GM23338 (cell line): ENCODE results near the gene THTPA. TPM values are rescaled to one million over a fixed set of nuclear protein-coding genes. Genes with fewer than 3 reads are reported as not detected.

ENCODE experiments used
- ATAC-seq: fragments of 200-7000 bp; cut with Tn5 transposase; 3 replicates; pipeline ENCODE4 v1.9.1; 2020
- DNase-seq: peaks from one replicate; pipeline ENCODE4 v3.0.0-alpha.2; 2015; ENCODE audit warnings: low spot score
- H2AFZ ChIP-seq: fragments of 200-600 bp; sonication (generic); 2 replicates; pipeline ENCODE4 v1.8.0; 2016; ENCODE audit warnings: antibody characterized with exemption, mild to moderate bottlenecking, moderate library complexity
- H3F3A ChIP-seq: fragments of 200-600 bp; sonication (generic); replicated peaks from 2 replicates; pipeline ENCODE4 v1.8.0; 2017; ENCODE audit warnings: antibody characterized with exemption, mixed run types, low read depth
- H3K27ac ChIP-seq: fragments of 200-600 bp; sonication (generic); 2 replicates; pipeline ENCODE4 v1.6.1; 2016; ENCODE audit warnings: low read depth
- H3K27me3 ChIP-seq: fragments of 200-600 bp; sonication (generic); 2 replicates; pipeline ENCODE4 v1.8.0; 2016; ENCODE audit warnings: mild to moderate bottlenecking, mixed run types, moderate library complexity; ENCODE audit not compliant: insufficient read depth
- H3K36me3 ChIP-seq: fragments of 200-600 bp; sonication (generic); 2 replicates; pipeline ENCODE4 v1.8.0; 2016; ENCODE audit warnings: mild to moderate bottlenecking; ENCODE audit not compliant: insufficient read depth
- H3K4me1 ChIP-seq: fragments of 200-600 bp; sonication (generic); 2 replicates; pipeline ENCODE4 v1.8.0; 2016; ENCODE audit warnings: mild to moderate bottlenecking, moderate library complexity; ENCODE audit not compliant: insufficient read depth
- H3K4me2 ChIP-seq: fragments of 200-600 bp; sonication (generic); 2 replicates; pipeline ENCODE4 v1.7.1; 2017; ENCODE audit warnings: mixed run types
- H3K4me3 ChIP-seq: fragments of 200-600 bp; sonication (generic); 2 replicates; pipeline ENCODE4 v1.6.1; 2016; ENCODE audit warnings: mixed run types
- H3K79me2 ChIP-seq: fragments of 200-600 bp; sonication (generic); replicated peaks from 2 replicates; pipeline ENCODE4 v1.8.0; 2017; ENCODE audit warnings: mild to moderate bottlenecking; ENCODE audit not compliant: insufficient read depth
- H3K9me2 ChIP-seq: fragments of 200-600 bp; sonication (generic); 2 replicates; pipeline ENCODE4 v1.8.0; 2017; ENCODE audit not compliant: insufficient read depth
- H4K20me1 ChIP-seq: fragments of 200-600 bp; sonication (generic); replicated peaks from 2 replicates; pipeline ENCODE4 v1.8.0; 2017; ENCODE audit warnings: mild to moderate bottlenecking; ENCODE audit not compliant: insufficient read depth
- H3K27ac Mint-ChIP-seq: 2 replicates; pipeline ENCODE4 v1.8.0; 2020; ENCODE audit warnings: inconsistent platforms, mild to moderate bottlenecking, moderate library complexity, mixed read lengths
- H3K27me3 Mint-ChIP-seq: 3 replicates; pipeline ENCODE4 v1.8.0; 2022; ENCODE audit warnings: low read depth, mild to moderate bottlenecking, moderate library complexity, mixed read lengths, inconsistent platforms; ENCODE audit not compliant: insufficient read depth, poor library complexity
- H3K36me3 Mint-ChIP-seq: 3 replicates; pipeline ENCODE4 v1.8.0; 2021; ENCODE audit warnings: low read depth, mild to moderate bottlenecking, inconsistent platforms, moderate library complexity, mixed read lengths
- H3K4me1 Mint-ChIP-seq: 3 replicates; pipeline ENCODE4 v1.8.0; 2020; ENCODE audit warnings: mild to moderate bottlenecking, inconsistent platforms, mixed read lengths
- H3K4me3 Mint-ChIP-seq: 3 replicates; pipeline ENCODE4 v1.8.0; 2021; ENCODE audit warnings: moderate library complexity, mild to moderate bottlenecking, inconsistent platforms, mixed read lengths
- H3K9me3 Mint-ChIP-seq: 3 replicates; pipeline ENCODE4 v1.8.0; 2020; ENCODE audit warnings: moderate library complexity, mild to moderate bottlenecking, inconsistent platforms, mixed read lengths
- CREB1 ChIP-seq: fragments of 250-450 bp; sonication (Bioruptor Pico); IDR thresholded peaks from 2 replicates; pipeline ENCODE4 v1.5.0; 2020; ENCODE audit warnings: low read depth, mild to moderate bottlenecking, moderate library complexity
- polyA plus RNA-seq: library from polyadenylated mRNA; unstranded; fragments of >200 nt; fragmentation: Nextera tagmentation; extraction: Ambion mirVana; gene quantifications from 2 replicates; pipeline ENCODE4 v1.2.1, GENCODE V29; 2016
- total RNA-seq: library from RNA; depleted of rRNA; stranded (reverse); fragments of >200 nt; shearing (Covaris generic); gene quantifications from 2 replicates; pipeline ENCODE4 v1.2.3, GENCODE V29; 2014
- TF ChIP-seq, protein P1 (sequence below): fragments of 250-450 bp; sonication (Bioruptor Pico); IDR thresholded peaks from 2 replicates; pipeline ENCODE4 v1.5.0; 2020; ENCODE audit warnings: mild to moderate bottlenecking, moderate library complexity
- TF ChIP-seq, protein P2 (sequence below): IDR thresholded peaks from one replicate; pipeline ENCODE4 v1.6.1; 2018; ENCODE audit warnings: antibody characterized with exemption; ENCODE audit not compliant: unreplicated experiment

THTPA gene
- total and polyA plus RNA-seq, 2 experiments from 2014 or later = 8.6 to 21.3 TPM

- TF ChIP-seq, protein P1, sequence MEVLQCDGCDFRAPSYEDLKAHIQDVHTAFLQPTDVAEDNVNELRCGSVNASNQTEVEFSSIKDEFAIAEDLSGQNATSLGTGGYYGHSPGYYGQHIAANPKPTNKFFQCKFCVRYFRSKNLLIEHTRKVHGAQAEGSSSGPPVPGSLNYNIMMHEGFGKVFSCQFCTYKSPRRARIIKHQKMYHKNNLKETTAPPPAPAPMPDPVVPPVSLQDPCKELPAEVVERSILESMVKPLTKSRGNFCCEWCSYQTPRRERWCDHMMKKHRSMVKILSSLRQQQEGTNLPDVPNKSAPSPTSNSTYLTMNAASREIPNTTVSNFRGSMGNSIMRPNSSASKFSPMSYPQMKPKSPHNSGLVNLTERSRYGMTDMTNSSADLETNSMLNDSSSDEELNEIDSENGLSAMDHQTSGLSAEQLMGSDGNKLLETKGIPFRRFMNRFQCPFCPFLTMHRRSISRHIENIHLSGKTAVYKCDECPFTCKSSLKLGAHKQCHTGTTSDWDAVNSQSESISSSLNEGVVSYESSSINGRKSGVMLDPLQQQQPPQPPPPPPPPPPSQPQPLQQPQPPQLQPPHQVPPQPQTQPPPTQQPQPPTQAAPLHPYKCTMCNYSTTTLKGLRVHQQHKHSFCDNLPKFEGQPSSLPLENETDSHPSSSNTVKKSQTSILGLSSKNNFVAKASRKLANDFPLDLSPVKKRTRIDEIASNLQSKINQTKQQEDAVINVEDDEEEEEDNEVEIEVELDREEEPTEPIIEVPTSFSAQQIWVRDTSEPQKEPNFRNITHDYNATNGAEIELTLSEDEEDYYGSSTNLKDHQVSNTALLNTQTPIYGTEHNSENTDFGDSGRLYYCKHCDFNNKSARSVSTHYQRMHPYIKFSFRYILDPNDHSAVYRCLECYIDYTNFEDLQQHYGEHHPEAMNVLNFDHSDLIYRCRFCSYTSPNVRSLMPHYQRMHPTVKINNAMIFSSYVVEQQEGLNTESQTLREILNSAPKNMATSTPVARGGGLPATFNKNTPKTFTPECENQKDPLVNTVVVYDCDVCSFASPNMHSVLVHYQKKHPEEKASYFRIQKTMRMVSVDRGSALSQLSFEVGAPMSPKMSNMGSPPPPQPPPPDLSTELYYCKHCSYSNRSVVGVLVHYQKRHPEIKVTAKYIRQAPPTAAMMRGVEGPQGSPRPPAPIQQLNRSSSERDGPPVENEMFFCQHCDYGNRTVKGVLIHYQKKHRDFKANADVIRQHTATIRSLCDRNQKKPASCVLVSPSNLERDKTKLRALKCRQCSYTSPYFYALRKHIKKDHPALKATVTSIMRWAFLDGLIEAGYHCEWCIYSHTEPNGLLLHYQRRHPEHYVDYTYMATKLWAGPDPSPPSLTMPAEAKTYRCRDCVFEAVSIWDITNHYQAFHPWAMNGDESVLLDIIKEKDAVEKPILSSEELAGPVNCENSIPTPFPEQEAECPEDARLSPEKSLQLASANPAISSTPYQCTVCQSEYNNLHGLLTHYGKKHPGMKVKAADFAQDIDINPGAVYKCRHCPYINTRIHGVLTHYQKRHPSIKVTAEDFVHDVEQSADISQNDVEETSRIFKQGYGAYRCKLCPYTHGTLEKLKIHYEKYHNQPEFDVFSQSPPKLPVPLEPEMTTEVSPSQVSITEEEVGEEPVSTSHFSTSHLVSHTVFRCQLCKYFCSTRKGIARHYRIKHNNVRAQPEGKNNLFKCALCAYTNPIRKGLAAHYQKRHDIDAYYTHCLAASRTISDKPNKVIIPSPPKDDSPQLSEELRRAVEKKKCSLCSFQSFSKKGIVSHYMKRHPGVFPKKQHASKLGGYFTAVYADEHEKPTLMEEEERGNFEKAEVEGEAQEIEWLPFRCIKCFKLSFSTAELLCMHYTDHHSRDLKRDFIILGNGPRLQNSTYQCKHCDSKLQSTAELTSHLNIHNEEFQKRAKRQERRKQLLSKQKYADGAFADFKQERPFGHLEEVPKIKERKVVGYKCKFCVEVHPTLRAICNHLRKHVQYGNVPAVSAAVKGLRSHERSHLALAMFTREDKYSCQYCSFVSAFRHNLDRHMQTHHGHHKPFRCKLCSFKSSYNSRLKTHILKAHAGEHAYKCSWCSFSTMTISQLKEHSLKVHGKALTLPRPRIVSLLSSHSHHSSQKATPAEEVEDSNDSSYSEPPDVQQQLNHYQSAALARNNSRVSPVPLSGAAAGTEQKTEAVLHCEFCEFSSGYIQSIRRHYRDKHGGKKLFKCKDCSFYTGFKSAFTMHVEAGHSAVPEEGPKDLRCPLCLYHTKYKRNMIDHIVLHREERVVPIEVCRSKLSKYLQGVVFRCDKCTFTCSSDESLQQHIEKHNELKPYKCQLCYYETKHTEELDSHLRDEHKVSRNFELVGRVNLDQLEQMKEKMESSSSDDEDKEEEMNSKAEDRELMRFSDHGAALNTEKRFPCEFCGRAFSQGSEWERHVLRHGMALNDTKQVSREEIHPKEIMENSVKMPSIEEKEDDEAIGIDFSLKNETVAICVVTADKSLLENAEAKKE (CRISPR knock-in tag) = no peak
- no peak for TF ChIP-seq CREB1 (CRISPR knock-in tag)
Observed at GRCh38 chr14:23600806-23601205, 44.7 kb downstream of the THTPA start.

GRCh38 chr14:23601424-23601823, 45.4 kb downstream of the THTPA start:
- H3K27me3 ChIP-seq = no peaks in the 10 kb centered on the region
- peaks cover 4% of the 10 kb centered on the region for H3K27me3 Mint-ChIP-seq
- H3K27ac ChIP-seq = no peak overlapping the region
- H3K9me3 Mint-ChIP-seq = no peaks in the 10 kb centered on the region; the same call in 2 of the 3 replicates
- H3K4me2 ChIP-seq = no peak overlapping the region
- no peaks in the 10 kb centered on the region for H3F3A ChIP-seq
- no peaks in the 10 kb centered on the region for H3K4me1 ChIP-seq
- no peak overlapping the region for H3K27ac Mint-ChIP-seq
- DNase-seq = no peak
- H3K36me3 ChIP-seq = no peaks in the 10 kb centered on the region
- H3K4me1 Mint-ChIP-seq = no peaks in the 10 kb centered on the region
- H3K36me3 Mint-ChIP-seq = no peaks in the 10 kb centered on the region
- H3K9me2 ChIP-seq = 0 out of 2 replicates have a peak, but pooled peaks cover 3% of the 10 kb centered on the region
- H4K20me1 ChIP-seq = no peaks in the 10 kb centered on the region
- H3K79me2 ChIP-seq = no peaks in the 10 kb centered on the region
- H3K4me3 ChIP-seq = no peak overlapping the region
- TF ChIP-seq, protein P2, sequence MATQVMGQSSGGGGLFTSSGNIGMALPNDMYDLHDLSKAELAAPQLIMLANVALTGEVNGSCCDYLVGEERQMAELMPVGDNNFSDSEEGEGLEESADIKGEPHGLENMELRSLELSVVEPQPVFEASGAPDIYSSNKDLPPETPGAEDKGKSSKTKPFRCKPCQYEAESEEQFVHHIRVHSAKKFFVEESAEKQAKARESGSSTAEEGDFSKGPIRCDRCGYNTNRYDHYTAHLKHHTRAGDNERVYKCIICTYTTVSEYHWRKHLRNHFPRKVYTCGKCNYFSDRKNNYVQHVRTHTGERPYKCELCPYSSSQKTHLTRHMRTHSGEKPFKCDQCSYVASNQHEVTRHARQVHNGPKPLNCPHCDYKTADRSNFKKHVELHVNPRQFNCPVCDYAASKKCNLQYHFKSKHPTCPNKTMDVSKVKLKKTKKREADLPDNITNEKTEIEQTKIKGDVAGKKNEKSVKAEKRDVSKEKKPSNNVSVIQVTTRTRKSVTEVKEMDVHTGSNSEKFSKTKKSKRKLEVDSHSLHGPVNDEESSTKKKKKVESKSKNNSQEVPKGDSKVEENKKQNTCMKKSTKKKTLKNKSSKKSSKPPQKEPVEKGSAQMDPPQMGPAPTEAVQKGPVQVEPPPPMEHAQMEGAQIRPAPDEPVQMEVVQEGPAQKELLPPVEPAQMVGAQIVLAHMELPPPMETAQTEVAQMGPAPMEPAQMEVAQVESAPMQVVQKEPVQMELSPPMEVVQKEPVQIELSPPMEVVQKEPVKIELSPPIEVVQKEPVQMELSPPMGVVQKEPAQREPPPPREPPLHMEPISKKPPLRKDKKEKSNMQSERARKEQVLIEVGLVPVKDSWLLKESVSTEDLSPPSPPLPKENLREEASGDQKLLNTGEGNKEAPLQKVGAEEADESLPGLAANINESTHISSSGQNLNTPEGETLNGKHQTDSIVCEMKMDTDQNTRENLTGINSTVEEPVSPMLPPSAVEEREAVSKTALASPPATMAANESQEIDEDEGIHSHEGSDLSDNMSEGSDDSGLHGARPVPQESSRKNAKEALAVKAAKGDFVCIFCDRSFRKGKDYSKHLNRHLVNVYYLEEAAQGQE = no peak
- H3K4me3 Mint-ChIP-seq = no peak overlapping the region; the same call in 2 of the 3 replicates
- ATAC-seq = no peak
- H2AFZ ChIP-seq = no peak overlapping the region; the same call in 1 of the 2 replicates

More at GRCh38 chr14:23600806-23601205, 44.7 kb downstream of the THTPA start:
- ATAC-seq (no peak), DNase-seq (no peak)
- H3K4me2 ChIP-seq = no peak overlapping the region
- no peak overlapping the region for H3K4me3 Mint-ChIP-seq
- no peak overlapping the region for H2AFZ ChIP-seq
- no peaks in the 10 kb centered on the region for H3K36me3 Mint-ChIP-seq
- H3K27me3 Mint-ChIP-seq = peaks cover 6% of the 10 kb centered on the region
- H3F3A ChIP-seq = no peaks in the 10 kb centered on the region
- 0 out of 2 replicates have a peak, but pooled peaks cover 3% of the 10 kb centered on the region for H3K9me2 ChIP-seq
- no peaks in the 10 kb centered on the region for H3K36me3 ChIP-seq
- H3K79me2 ChIP-seq = no peaks in the 10 kb centered on the region
- H3K27ac ChIP-seq = no peak overlapping the region
- no peak overlapping the region for H3K4me3 ChIP-seq
- no peaks in the 10 kb centered on the region for H3K4me1 Mint-ChIP-seq
- no peaks in the 10 kb centered on the region for H4K20me1 ChIP-seq
- H3K27me3 ChIP-seq = no peaks in the 10 kb centered on the region
- no peak overlapping the region for H3K27ac Mint-ChIP-seq
- no peaks in the 10 kb centered on the region for H3K4me1 ChIP-seq
- no peaks in the 10 kb centered on the region; the same call in 2 of the 3 replicates for H3K9me3 Mint-ChIP-seq
